GM19467 (cell line): ENCODE data around the gene PKD2L1.
A peak's percentile ranks its signal among the peaks of the same experiment; 100 is the strongest.

Experiments
- ATAC-seq: cut with Tn5 transposase; IDR thresholded peaks from one replicate; pipeline ENCODE4 v1.9.1; 2021; ENCODE audit warnings: mild to moderate bottlenecking, moderate library complexity; ENCODE audit not compliant: unreplicated experiment

Gene PKD2L1

GRCh38 chr10:100356067-100357017 lies 26.3 kb upstream of the PKD2L1 start:
- ATAC-seq: no peak

- no peak for ATAC-seq
Measured at GRCh38 chr10:100355086-100355485, 25.1 kb upstream of the PKD2L1 start.

DNA sequence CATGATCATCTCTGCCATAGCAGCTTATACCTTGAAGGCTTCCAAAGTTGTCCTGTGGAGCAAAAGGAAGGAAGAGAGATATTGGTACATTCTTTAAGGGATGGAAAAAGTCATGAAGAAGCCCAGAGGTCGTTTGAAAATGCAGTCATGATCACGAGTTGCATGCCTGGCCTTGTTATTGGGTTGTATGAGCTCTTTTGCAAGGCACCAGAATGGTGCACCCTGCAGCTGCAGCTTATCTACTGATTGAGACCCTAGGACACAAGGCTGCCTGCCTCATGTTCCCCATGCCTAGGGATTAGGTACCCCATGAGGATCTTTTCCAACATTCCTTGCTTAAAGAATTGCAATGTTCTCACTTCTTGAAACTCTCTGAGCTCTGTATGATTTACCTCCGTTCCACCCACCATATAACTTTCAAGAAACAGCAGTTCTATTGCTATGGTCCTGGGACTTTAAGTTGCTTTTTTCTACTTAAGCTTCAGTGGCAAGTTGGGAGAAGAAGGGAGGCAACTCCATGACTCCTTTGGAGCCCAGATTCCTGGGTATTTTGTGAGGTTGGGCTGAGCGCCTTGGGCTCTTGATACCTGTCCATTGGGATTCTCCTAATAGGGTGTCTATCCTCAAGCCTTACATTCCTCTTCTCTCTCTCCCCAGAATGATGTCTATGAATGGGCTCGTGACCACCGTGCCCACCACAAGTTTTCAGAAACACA lies 23.9 kb upstream of the PKD2L1 start:
- ATAC-seq: no peak

- ATAC-seq: no peak
Measured at GRCh38 chr10:100350914-100351485, 21.0 kb upstream of the PKD2L1 start.

GRCh38 chr10:100349672-100350071 lies 19.6 kb upstream of the PKD2L1 start:
- ATAC-seq: no peak

DNA sequence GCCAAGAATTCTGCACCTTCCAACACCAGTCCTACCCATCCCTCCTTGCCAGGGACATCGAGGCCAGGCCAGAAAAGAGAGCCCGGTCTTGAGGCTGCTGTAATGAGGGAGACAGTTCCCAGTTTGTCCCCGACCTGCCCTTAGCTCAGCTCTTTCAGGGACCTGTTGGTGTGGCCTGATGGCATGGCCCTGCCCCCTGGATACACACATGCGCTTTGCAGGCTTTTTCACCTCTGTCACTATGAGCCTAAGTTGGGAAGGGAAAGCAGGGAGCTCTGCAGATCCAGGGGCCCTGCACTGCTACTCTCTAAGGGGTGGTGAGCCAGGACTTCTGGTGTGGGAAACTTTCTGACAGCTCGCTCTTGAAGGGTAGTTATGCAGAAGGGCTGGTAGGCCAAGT lies 19.1 kb upstream of the PKD2L1 start:
- no peak for ATAC-seq

DNA sequence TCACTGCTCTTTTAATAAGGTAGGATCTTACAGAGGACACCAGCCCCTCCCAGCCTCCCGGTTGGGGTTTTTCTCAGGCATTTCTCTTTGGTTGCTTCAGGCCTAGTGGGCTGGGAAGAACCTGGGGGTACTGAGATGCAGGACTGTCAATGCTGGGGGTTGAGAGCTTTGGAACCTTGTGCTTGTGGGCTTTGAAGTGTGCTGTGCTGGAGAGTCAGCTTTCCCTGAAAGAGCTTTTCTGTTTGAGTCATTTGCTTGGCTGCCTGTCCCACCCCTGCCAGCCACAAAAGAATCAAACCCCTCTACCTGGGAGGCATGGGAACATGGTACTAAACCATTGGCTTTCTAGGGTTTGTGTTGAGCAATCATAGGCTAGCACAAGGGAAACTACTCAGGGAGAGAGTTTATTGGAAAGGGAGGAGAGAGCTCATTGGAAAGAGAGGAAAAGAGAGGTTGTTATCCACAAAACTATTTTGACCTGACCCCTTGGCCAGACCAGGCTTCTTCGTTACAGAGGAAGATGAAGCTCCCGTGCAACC lies 18.4 kb upstream of the PKD2L1 start:
- ATAC-seq: no peak

DNA sequence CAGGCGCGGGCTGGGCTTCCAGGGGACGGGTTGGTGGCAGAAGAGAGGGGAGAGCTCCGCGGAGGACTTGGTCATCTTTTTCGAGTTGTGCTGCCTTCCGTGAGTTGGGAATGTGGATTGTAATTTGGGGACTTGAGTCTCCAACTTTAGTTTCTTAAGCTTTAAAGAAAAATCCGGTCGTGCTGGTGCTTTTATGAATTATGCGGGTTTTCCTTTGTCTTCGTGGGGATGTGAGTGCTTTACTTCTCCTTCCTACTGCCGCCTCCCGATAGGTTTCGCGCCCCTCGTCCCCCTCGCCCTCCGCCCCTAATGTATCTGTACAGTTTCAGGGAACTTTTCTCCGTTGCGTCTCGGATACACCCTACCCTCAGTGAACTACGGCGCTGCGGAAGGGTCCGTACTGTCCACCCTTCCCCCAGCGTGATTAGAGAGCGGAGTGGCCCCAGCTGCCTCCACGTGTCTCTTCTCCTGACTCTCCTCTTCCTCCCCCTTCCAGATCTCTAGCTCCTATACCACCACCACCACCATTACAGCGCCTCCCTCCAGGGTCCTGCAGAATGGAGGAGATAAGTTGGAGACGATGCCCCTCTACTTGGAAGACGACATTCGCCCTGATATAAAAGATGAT lies 17.7 kb upstream of the PKD2L1 start:
- no peak for ATAC-seq

DNA sequence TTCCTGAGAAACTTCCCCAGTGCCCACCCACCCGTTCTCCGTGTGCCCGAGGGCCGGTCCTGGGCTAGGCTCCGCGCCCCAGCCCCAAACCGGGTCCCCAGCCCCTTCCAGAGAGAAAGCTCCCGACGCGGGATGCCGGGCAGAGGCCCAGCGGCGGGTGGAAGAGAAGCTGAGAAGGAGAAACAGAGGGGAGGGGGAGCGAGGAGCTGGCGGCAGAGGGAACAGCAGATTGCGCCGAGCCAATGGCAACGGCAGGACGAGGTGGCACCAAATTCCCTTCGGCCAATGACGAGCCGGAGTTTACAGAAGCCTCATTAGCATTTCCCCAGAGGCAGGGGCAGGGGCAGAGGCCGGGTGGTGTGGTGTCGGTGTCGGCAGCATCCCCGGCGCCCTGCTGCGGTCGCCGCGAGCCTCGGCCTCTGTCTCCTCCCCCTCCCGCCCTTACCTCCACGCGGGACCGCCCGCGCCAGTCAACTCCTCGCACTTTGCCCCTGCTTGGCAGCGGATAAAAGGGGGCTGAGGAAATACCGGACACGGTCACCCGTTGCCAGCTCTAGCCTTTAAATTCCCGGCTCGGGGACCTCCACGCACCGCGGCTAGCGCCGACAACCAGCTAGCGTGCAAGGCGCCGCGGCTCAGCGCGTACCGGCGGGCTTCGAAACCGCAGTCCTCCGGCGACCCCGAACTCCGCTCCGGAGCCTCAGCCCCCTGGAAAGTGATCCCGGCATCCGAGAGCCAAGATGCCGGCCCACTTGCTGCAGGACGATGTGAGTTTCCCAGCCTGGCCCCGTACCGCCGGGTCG lies 16.9 kb upstream of the PKD2L1 start, which contains the start of gene SCD:
Gene SCD, plus strand, starts transcription at position 469 of the 803 bp plus-strand sequence. Its CDS starts 272 bp downstream, at position 741.
- ATAC-seq: peak; percentile 81

DNA sequence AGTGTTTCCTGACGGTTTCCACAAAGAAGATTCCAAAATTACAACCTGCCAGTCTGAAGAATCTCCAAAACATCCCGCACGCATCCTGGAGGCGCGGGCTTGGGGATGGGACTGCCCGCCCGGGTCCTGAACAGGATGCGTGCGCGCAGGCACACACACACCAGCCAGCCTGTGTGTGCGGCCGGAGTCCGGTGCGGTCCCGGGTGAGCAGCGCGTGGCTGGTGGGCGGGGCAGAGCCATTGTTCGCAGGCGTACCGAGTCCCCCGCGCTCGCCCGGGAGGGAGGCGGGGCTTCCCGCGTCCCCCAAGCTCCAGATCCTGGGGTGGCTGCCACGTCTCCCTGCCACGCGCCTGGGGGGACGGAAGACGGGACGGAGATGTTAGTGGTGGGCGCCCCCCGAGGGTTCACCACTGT lies 16.3 kb upstream of the PKD2L1 start:
- ATAC-seq: peak; percentile 42

DNA sequence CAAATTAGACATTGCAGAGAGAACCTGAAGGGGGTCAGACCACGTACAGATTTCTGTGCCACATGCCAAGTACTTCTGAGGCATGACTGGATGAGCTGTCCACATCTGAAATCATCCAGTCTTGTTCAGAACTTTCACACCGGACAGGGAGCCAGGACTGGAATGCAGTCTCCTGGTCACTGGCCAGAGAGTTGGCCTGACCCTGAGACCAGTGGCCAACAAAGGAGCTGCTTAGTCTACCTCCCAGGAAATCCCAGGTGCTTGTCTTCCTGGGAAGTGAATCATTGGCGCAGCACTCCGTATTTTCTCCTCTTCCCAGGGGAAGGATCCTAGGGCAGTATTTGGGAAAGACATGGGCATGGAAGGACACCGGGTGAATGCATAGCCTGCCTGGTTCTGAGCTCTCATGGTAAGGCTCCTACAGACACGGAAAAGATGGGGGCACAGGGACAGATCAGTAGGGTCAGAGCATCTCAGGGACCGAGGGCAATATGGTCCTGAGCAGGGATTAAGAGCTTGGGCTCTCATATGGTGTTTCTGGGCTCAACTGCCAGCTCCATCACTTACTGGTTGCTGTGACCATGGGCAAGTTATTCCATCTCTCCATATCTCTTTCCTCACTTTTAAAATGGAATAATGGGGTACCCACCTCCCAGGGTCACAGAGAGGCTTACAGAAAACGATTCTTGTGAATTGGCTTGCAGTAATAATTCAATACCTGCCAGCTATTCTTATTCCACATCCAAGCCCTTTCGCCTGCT lies 15.7 kb upstream of the PKD2L1 start:
- ATAC-seq: no peak

DNA sequence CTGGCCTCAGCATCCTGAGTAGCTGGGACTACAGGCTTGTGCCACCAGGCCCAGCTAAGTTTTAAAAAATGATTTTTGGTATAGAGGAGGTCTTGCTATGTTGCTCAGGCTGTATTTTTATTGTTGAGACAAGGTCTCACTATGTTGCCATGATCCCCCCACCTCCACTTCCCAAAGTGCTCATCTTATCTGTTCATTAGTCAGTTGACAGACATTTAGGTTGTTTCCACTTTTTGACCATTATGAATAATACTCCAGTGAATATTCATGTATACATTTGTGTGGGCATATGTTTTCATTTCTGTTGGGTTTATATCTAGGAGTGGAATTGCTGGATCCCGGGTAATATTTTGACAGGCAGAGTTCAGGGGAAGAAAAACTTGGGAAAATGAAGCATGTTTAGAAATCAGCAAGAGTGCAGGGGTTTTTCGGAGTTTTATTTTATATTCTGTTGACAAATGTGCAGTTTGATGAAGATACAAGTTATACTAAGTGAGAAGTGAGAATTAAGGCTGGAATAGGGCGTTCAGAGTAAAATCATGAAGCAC lies 14.3 kb upstream of the PKD2L1 start:
- ATAC-seq: no peak

- ATAC-seq: no peak
Measured at GRCh38 chr10:100342627-100342972, 12.6 kb upstream of the PKD2L1 start.

GRCh38 chr10:100341953-100342626 lies 12.1 kb upstream of the PKD2L1 start:
- ATAC-seq: no peak

DNA sequence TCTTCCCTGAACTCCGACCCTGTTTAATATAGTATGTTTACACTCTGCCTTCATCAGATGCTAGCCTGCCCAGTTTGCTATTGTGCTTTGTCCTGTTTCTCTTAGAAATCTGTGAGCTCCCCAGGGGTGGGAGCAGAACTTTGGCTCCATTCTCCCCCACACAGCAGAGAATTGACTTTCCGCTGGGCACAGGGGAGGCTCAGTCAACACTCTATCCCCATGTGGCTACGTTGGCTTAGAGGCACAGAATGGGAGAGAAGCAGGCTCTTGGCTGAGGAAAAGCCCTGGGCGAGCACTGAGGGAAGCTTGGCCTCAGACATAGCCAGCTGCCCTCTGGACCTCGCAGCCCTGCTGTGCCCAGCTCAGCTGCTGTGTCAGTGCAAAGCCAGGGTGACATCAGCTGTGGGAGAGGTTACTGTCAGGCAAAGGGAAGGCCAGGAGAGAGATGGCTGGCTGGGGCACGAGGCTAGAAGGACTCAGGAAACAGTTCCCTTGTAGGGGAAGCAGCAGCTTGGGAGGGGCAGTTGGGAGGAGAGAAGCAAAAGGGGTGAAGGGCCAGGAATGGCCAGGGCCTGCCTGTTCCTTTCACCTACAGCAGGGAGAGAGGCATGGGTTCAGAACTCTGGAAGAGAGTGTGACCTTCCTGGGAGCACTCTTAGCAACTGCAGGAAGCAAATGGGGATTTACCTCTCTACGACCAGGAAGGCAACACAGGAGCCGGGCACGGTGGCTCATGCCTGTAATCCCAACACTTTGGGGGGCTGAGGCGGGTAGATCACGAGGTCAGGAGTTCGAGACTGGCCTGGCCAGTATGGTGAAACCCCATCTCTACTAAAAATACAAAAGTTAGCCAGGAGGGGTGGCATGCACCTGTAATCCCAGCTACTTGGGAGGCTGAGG lies 11.2 kb upstream of the PKD2L1 start:
- no peak for ATAC-seq

- ATAC-seq: peak; percentile 48
Measured at GRCh38 chr10:100339236-100339635, 9.2 kb upstream of the PKD2L1 start.

- no peak for ATAC-seq
Measured at GRCh38 chr10:100338434-100339036, 8.5 kb upstream of the PKD2L1 start.
